Activated CD8-positive, alpha-beta T cell treated with anti-CD3 and anti-CD28 coated beads, Interleukin-2, amount 10 ng/mL, durations not matched to agents 7 days and 5 days (primary cell): ENCODE data around the gene TUBA4B. TPM values are rescaled to one million over a fixed set of nuclear protein-coding genes. Genes with fewer than 3 reads are reported as not detected.

Source experiments
- ATAC-seq: fragments of 150-1000 bp; cut with Tn5 transposase; one replicate; pipeline ENCODE4 v1.10.0; 2021; ENCODE audit warnings: moderate library complexity
- CTCF ChIA-PET: fragments of 350-600 bp; sonication (Branson Sonifier 250); formaldehyde crosslinking; loops from one replicate; lab custom pipeline; 2021; ENCODE audit warnings: antibody characterized with exemption; lab: Charles Lee
- POLR2A ChIA-PET: fragments of 350-600 bp; sonication (Branson Sonifier 250); formaldehyde crosslinking; loops from one replicate; lab custom pipeline; 2021; ENCODE audit warnings: antibody characterized with exemption; lab: Charles Lee
- DNase-seq: peaks from one replicate; pipeline ENCODE4 v3.0.0-alpha.2; 2020
- H3K27ac Mint-ChIP-seq: one replicate; pipeline ENCODE4 v1.8.0; 2021; ENCODE audit warnings: mild to moderate bottlenecking, mixed read lengths
- H3K27me3 Mint-ChIP-seq: one replicate; pipeline ENCODE4 v1.8.0; 2021; ENCODE audit warnings: low read depth, mixed read lengths
- H3K36me3 Mint-ChIP-seq: one replicate; pipeline ENCODE4 v1.8.0; 2021; ENCODE audit warnings: low read depth, mixed read lengths
- H3K4me1 Mint-ChIP-seq: one replicate; pipeline ENCODE4 v1.8.0; 2021; ENCODE audit warnings: low read depth, mixed read lengths
- H3K4me3 Mint-ChIP-seq: one replicate; pipeline ENCODE4 v1.8.0; 2021; ENCODE audit warnings: mild to moderate bottlenecking, mixed read lengths
- H3K9me3 Mint-ChIP-seq: one replicate; pipeline ENCODE4 v1.8.0; 2022; ENCODE audit warnings: mixed read lengths; ENCODE audit not compliant: insufficient read depth
- total RNA-seq, 2 experiments: library from RNA; stranded (reverse); gene quantifications; one replicate each; pipeline ENCODE4 v1.2.3, GENCODE V29; 2021

Gene TUBA4B
- total RNA-seq, 2 experiments from 2014 or later: not detected

- Mint-ChIP-seq H3K27me3 (peaks cover 15% of the 10 kb centered on the region), H3K36me3 (no peaks in the 10 kb centered on the region), H3K27ac (no peak overlapping the region), H3K4me1 (peaks cover 4% of the 10 kb centered on the region), H3K9me3 (no peaks in the 10 kb centered on the region), H3K4me3 (no peak overlapping the region)
- ChIA-PET POLR2A (interaction anchor here (1.0 to 1.4 kb wide), 4 partner anchors 8 to 61 kb away, joined by 3 to 6 read pairs (median 4); partner anchors contain the start of genes ANKZF1, ATG9A and TUBA4B), CTCF (interaction anchor here (0.7 to 3.6 kb wide), 9 partner anchors 13 to 172 kb away, joined by 3 to 23 read pairs (median 3); partner anchors contain the start of genes DNAJB2 and NHEJ1)
- ATAC-seq (no peak), DNase-seq (no peak)
Observed at GRCh38 chr2:219261024-219261855, 8.2 kb downstream of the TUBA4B start.

- Mint-ChIP-seq H3K27me3 (peaks cover 7% of the 10 kb centered on the region), H3K4me1 (peaks cover under 1% of the 10 kb centered on the region), H3K36me3 (no peaks in the 10 kb centered on the region), H3K9me3 (no peaks in the 10 kb centered on the region), H3K27ac (no peak overlapping the region), H3K4me3 (no peak overlapping the region)
- CTCF ChIA-PET: interaction anchor here (1.7 to 2.0 kb wide), 2 partner anchors 11 to 29 kb away, joined by 7 to 11 read pairs; no protein-coding TSS in a partner anchor
- POLR2A ChIA-PET: interaction anchor here (1.0 kb wide), 1 partner anchor 11 kb away, joined by 7 read pairs; the partner anchor contains the start of gene TUBA4A
- ATAC-seq (no peak), DNase-seq (no peak)
Observed at GRCh38 chr2:219266232-219266631, 13.2 kb downstream of the TUBA4B start.

GRCh38 chr2:219266886-219267285, 13.8 kb downstream of the TUBA4B start:
- ChIA-PET CTCF (interaction anchor here (1.0 to 4.1 kb wide), 3 partner anchors 11 to 96 kb away, joined by 3 to 18 read pairs (median 7); partner anchors contain the start of gene DNAJB2), POLR2A (interaction anchor here (0.8 kb wide), 1 partner anchor 11 kb away, joined by 3 read pairs; no protein-coding TSS in a partner anchor)
- Mint-ChIP-seq H3K27ac (no peak overlapping the region), H3K4me3 (no peak overlapping the region), H3K27me3 (peaks cover 5% of the 10 kb centered on the region), H3K4me1 (no peaks in the 10 kb centered on the region), H3K36me3 (no peaks in the 10 kb centered on the region), H3K9me3 (no peaks in the 10 kb centered on the region)
- ATAC-seq (no peak), DNase-seq (no peak)

- Mint-ChIP-seq H3K9me3 (no peaks in the 10 kb centered on the region), H3K4me1 (no peaks in the 10 kb centered on the region), H3K36me3 (no peaks in the 10 kb centered on the region), H3K27me3 (peaks cover 10% of the 10 kb centered on the region), H3K4me3 (no peak overlapping the region), H3K27ac (no peak overlapping the region)
- ATAC-seq (no peak), DNase-seq (no peak)
- CTCF ChIA-PET: interaction anchor here (2.5 to 4.1 kb wide), 2 partner anchors 10 to 27 kb away, joined by 7 to 18 read pairs; partner anchors contain the start of gene DNAJB2
- POLR2A ChIA-PET: no interaction called here
Observed at GRCh38 chr2:219268294-219268693, 15.3 kb downstream of the TUBA4B start.

GRCh38 chr2:219269362-219270054, 16.5 kb downstream of the TUBA4B start:
- ChIA-PET CTCF (interaction anchor here (1.1 to 4.1 kb wide), 3 partner anchors 9 to 26 kb away, joined by 4 to 18 read pairs (median 7); partner anchors contain the start of gene DNAJB2), POLR2A (interaction anchor here (1.2 kb wide), 1 partner anchor 9 kb away, joined by 3 read pairs; the partner anchor contains the start of gene DNAJB2)
- Mint-ChIP-seq H3K9me3 (no peaks in the 10 kb centered on the region), H3K4me3 (no peak overlapping the region), H3K27ac (no peak overlapping the region), H3K4me1 (no peaks in the 10 kb centered on the region), H3K27me3 (peaks cover 10% of the 10 kb centered on the region), H3K36me3 (no peaks in the 10 kb centered on the region)
- no peak for ATAC-seq
- DNase-seq: no peak

GRCh38 chr2:219270055-219270372, 17.0 kb downstream of the TUBA4B start:
- CTCF ChIA-PET: interaction anchor here (1.1 to 4.1 kb wide), 2 partner anchors 8 to 10 kb away, joined by 4 to 18 read pairs; partner anchors contain the start of gene DNAJB2
- no peaks in the 10 kb centered on the region for H3K4me1 Mint-ChIP-seq

GRCh38 chr2:219271021-219271420, 18.0 kb downstream of the TUBA4B start:
- no peaks in the 10 kb centered on the region for H3K36me3 Mint-ChIP-seq
- H3K4me1 Mint-ChIP-seq: no peaks in the 10 kb centered on the region
- DNase-seq (no peak), ATAC-seq (no peak)
- POLR2A ChIA-PET: no interaction called here
- H3K27me3 Mint-ChIP-seq: peaks cover 10% of the 10 kb centered on the region
- no peak overlapping the region for H3K4me3 Mint-ChIP-seq
- H3K9me3 Mint-ChIP-seq: no peaks in the 10 kb centered on the region
- CTCF ChIA-PET: no interaction called here
- H3K27ac Mint-ChIP-seq: no peak overlapping the region

More at GRCh38 chr2:219270055-219270372, 17.0 kb downstream of the TUBA4B start:
- no peaks in the 10 kb centered on the region for H3K36me3 Mint-ChIP-seq
- DNase-seq: no peak
- H3K9me3 Mint-ChIP-seq: no peaks in the 10 kb centered on the region
- POLR2A ChIA-PET: interaction anchor here (0.5 to 1.2 kb wide), 2 partner anchors 9 to 17 kb away, joined by 3 read pairs; partner anchors contain the start of genes DNAJB2 and TUBA4B
- H3K27ac Mint-ChIP-seq: no peak overlapping the region
- H3K4me3 Mint-ChIP-seq: no peak overlapping the region
- no peak for ATAC-seq
- H3K27me3 Mint-ChIP-seq: peaks cover 10% of the 10 kb centered on the region

- POLR2A ChIA-PET: no interaction called here
- Mint-ChIP-seq H3K9me3 (no peaks in the 10 kb centered on the region), H3K27ac (no peak overlapping the region), H3K36me3 (no peaks in the 10 kb centered on the region), H3K4me1 (peaks cover 1% of the 10 kb centered on the region), H3K27me3 (peaks cover 10% of the 10 kb centered on the region), H3K4me3 (no peak overlapping the region)
- ATAC-seq: no peak
- DNase-seq: no peak
- CTCF ChIA-PET: interaction anchor here (0.7 kb wide), 1 partner anchor 23 kb away, joined by 4 read pairs; no protein-coding TSS in a partner anchor
Observed at GRCh38 chr2:219272356-219272755, 19.3 kb downstream of the TUBA4B start.

GRCh38 chr2:219272995-219273394, 20.0 kb downstream of the TUBA4B start:
- Mint-ChIP-seq H3K9me3 (no peaks in the 10 kb centered on the region), H3K4me1 (peaks cover 7% of the 10 kb centered on the region), H3K27me3 (peaks cover 10% of the 10 kb centered on the region), H3K4me3 (no peak overlapping the region), H3K27ac (no peak overlapping the region), H3K36me3 (no peaks in the 10 kb centered on the region)
- POLR2A ChIA-PET: no interaction called here
- DNase-seq: no peak
- ATAC-seq: no peak
- CTCF ChIA-PET: interaction anchor here (0.6 to 0.7 kb wide), 2 partner anchors 22 to 711 kb away, joined by 3 to 4 read pairs; no protein-coding TSS in a partner anchor

- DNase-seq (no peak), ATAC-seq (no peak)
- ChIA-PET POLR2A (no interaction called here), CTCF (interaction anchor here (1.0 to 13.6 kb wide), 3 partner anchors 12 to 19 kb away, joined by 3 to 239 read pairs (median 4); no protein-coding TSS in a partner anchor)
- Mint-ChIP-seq H3K4me3 (no peak overlapping the region), H3K27me3 (peaks cover 10% of the 10 kb centered on the region), H3K4me1 (peaks cover 17% of the 10 kb centered on the region), H3K27ac (no peak overlapping the region), H3K36me3 (no peaks in the 10 kb centered on the region), H3K9me3 (no peaks in the 10 kb centered on the region)
Observed at GRCh38 chr2:219273937-219274336, 20.9 kb downstream of the TUBA4B start.

- H3K27ac Mint-ChIP-seq: no peak overlapping the region
- ChIA-PET POLR2A (no interaction called here), CTCF (interaction anchor here (0.7 to 13.6 kb wide), 6 partner anchors 12 to 98 kb away, joined by 3 to 239 read pairs (median 4); partner anchors contain the start of gene CNPPD1)
- H3K36me3 Mint-ChIP-seq: no peaks in the 10 kb centered on the region
- H3K9me3 Mint-ChIP-seq: no peaks in the 10 kb centered on the region
- DNase-seq (no peak), ATAC-seq (no peak)
- H3K4me1 Mint-ChIP-seq: peaks cover 18% of the 10 kb centered on the region
- peaks cover 7% of the 10 kb centered on the region for H3K27me3 Mint-ChIP-seq
- no peak overlapping the region for H3K4me3 Mint-ChIP-seq
Observed at GRCh38 chr2:219274361-219274921, 21.4 kb downstream of the TUBA4B start.
